RPMI7951 (cell line): ENCODE measurements around the gene NLRC5. TPM values are rescaled to one million over a fixed set of nuclear protein-coding genes. Genes with fewer than 3 reads are reported as not detected.
"Not testable (repeated sequence)": the region's sequence is repeated elsewhere in the genome, so short reads cannot be mapped to it uniquely, and the experiment has no call there.

Source experiments
- DNase-seq: peaks from one replicate; pipeline ENCODE4 v3.0.0-alpha.2; 2012; ENCODE audit warnings: low read depth
- total RNA-seq: library from RNA; depleted of rRNA; stranded (reverse); fragments of >200 nt; shearing (Covaris generic); gene quantifications from 2 replicates; pipeline ENCODE4 v1.2.3, GENCODE V29; 2014

NLRC5 gene
- total RNA-seq, 1 experiment from 2014 or later, result 15.0 TPM

- DNase-seq, result no peak
Observed at GRCh38 chr16:57048095-57048494, 58.7 kb downstream of the NLRC5 start.

GRCh38 chr16:57049678-57050077, 60.3 kb downstream of the NLRC5 start:
- DNase-seq, result no peak

- no peak for DNase-seq
Observed at GRCh38 chr16:57051696-57052228, 62.4 kb downstream of the NLRC5 start.

- DNase-seq, result no peak
Observed at GRCh38 chr16:57053206-57053605, 63.8 kb downstream of the NLRC5 start.

DNA sequence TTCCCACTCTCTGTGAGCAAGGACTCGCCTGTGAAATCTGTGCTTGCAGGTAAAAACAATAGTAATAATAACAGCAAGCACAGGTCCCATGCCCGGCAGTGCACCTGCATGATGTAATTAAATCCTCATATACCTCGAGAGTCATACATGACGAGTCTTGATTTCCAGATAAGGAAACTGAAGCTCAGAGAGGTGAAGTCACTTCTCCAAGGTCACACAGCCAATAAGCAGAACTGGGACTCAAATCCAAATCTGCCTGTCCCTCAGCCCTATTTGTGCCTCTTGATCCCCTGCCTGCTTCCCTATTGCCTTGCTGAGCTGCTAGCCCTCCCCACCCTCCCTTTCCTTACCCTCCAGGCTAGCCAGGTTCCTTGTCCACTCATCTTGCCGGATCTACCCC, 65.0 kb downstream of the NLRC5 start:
- DNase-seq, result no peak

DNA sequence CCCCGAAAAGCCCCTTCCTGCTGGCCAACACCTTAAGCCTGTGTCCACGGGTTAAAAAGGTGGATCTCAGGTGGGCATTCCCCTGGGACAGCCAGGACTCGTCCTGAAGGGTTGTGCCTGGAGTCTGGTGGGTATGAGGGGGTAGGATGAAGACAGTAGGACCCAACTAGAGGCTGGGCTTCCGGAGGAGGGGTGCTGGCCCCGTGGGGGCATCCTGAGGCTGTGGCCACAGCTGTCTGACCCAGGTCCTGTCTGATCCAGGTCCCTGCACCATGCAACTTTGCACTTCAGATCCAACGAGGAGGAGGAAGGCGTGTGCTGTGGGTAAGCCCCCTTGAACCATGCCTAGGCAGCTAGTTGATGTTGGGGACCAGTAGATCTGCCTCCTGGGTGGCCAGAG, 65.4 kb downstream of the NLRC5 start:
- no peak for DNase-seq

DNA sequence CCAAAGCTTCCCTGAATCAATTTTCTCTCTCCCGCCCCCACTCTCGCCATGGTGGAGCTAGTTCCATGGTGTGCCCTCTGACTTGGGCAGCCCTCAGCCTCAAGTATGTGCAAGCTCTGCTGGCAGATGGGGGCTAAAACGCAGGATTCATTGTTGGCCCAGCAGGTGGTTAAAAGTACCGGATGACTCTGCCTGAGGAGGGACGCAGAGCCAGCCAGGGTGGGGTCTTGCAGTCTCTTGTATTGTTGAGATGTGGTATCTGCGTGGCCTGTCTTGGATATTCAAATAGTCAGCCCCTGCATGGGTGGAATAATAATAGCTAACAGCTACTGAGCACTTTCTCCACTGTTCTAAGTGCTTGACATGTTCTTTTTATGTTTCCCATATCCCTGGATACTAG, 66.3 kb downstream of the NLRC5 start:
- no peak for DNase-seq

GRCh38 chr16:57058291-57058861, 69.0 kb downstream of the NLRC5 start:
- DNase-seq, result no peak

DNA sequence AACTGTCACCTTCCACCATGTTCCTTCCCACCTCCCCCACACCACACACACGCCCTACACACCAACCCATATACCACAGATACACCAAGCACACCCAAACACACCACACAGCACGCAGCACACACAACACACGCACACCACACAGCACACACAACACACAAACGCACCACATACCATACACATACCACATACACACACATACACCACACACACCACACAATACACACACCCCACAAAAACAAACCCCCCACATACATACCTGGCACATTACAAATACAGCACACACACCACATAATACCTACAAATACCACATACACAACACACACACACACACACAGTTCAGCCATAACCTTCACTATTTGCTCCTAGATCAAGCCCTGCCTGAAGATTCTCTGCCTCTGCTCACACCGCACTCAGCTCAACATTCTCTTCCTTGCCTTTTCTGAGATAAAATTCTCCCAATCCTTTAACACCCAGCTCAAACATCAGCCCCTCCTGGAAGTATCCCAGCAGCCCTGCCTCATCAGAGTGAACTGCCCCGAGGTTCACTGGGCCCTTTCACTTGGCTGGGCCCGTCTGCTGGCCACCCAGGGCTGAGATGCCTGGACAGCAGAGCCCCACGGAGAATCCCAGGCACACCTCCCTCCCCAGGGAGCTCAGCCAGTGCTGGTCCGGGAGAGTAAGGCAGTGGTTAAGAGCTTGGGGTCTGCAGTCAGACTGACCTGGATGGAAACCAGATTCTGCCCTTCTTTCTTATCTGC, 71.1 kb downstream of the NLRC5 start:
- DNase-seq, result no peak

DNA sequence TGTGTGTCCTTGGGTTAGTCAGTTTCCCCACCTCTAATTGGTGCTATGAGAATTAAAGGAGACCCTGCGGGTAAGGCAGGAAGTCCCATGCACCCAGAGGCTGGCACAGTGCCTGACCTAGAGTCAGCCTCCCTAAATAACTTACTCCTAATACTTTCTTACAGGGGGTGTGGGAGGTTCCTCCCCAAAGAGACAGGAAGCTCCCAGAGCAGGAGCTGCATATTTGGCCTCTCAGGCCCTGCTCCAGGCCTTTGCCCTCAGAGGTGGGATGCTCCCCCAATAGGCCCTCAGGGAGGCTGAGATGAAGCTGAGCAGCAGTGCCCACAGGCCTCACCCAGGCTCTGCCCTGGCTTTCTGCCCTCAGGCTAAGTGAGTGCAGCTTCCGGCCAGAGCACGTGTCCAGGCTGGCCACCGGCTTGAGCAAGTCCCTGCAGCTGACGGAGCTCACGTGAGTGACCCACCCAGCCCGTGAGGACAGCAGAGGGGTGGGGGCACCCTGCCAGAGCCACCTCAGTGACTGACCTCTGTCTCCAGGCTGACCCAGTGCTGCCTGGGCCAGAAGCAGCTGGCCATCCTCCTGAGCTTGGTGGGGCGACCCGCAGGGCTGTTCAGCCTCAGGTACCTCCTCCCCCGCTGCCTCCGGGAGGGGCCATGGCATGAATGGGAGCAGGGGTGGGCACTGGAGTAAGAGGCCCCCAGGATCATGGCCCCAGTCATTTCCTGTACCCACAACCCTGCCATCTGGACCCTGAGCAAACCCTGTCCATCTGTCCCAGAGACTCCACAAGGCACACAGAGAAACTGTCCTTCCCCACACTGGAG, 71.9 kb downstream of the NLRC5 start:
- peak; percentile 89 for DNase-seq

GRCh38 chr16:57062329-57062728, 73.0 kb downstream of the NLRC5 start:
- no peak for DNase-seq

- DNase-seq, result not testable (repeated sequence)
Observed at GRCh38 chr16:57063189-57063588, 73.8 kb downstream of the NLRC5 start.

DNA sequence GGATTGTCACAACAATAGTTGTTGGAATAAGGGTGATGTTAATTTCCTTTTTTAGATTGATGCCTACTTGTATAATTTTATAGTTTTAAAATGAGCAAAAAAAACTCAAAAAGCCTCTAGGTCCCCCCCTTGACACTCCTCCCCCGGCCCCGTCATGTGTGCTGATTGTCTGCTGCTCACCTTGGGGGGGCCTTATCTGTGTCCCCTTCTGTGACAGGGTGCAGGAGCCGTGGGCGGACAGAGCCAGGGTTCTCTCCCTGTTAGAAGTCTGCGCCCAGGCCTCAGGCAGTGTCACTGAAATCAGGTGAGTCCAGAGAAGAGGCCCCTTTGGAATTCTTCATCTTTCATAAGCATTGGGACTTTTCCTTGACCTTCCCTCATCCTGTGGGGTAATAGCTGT, 75.6 kb downstream of the NLRC5 start:
- DNase-seq, result no peak

DNA sequence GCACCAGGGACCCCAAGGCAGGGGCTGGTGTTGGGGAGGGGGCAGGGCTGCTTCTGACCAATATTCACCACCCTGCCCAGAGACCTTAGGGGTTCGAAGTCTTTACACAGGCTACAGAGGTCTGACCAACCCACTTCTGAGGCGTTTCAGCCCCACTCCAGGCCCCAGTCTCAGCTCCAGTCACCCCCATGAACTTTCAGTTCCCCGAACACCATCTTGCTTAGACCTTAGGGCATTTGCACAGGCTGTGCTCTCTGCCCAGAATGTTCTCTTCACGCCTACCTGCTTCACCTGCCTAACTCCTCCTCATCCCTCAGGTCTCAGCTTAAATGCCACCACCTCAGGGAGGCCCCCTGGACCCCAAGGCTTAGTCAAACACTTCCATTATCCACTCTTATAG, 77.3 kb downstream of the NLRC5 start:
- no peak for DNase-seq

DNA sequence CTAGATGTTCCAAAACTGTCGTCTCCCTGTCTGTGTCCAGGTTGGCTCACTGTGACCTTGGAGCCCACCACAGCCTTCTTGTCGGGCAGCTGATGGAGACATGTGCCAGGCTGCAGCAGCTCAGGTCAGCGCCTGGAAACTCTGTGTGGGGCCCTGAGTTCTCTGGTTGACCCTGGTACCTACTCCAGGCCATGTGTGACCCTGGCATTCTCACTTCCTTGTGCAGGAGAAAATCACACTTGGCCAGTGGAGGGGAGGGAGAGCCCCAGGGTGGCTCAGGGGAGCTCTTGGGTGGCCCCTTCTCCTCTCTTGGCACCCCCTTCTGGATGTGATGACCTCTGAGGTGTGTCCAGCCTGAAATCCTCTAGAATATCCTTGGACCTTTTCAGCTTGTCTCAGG, 78.0 kb downstream of the NLRC5 start:
- no peak for DNase-seq

- no peak for DNase-seq
Observed at GRCh38 chr16:57069053-57069452, 79.7 kb downstream of the NLRC5 start.

DNA sequence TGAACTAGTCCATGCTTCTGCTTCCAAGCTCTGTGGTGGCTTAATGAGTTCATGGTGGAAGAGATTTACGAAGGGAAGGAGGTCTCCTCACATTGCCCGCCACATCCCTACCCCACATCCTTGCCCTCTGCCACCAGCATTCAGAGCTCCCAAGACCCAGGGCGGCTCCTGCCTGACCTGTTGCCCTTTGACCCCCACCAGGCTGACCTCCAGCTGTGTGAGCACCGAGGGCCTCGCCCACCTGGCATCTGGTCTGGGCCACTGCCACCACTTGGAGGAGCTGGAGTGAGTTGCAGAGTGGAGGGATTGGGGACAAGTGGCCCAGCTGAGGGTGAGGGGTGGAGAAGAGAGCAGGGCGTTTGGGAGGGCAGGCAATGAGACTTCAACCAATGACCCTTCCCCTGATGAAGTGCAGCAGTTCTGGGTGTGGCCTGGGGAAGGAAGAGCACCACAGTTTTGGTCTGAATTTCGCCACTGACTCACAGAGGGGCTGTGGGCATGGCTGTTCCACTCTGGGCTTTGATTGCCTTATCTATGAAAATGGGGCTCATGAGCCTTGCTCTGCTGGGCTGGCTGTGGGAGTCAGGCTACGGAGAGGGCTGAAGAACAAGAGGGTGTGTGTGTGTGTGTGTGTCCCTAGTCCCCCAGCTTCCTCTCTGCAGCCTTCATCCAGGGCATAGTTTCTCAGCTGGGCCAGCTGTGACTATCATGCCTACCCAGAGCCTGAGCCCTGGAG, 80.4 kb downstream of the NLRC5 start:
- DNase-seq, result no peak

DNA sequence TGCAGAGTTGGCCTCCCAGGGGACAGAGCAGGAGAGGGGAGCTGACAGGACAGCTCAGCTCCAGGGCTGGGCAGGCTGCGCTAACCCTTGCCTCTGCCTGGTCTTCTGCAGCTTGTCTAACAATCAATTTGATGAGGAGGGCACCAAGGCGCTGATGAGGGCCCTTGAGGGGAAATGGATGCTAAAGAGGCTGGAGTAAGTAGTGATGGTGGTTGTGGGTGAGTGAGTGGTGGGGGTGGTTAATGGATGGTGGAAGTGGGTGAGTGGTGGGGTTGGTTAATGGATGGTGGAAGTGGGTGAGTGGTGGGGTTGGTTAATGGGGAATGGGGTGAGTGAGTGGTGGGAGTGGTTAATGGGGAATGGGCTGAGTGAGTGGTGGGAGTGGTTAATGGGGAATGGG, 81.1 kb downstream of the NLRC5 start:
- no peak for DNase-seq

GRCh38 chr16:57071081-57071732, 81.8 kb downstream of the NLRC5 start:
- DNase-seq, result not testable (repeated sequence)

- DNase-seq, result peak; percentile 65
Observed at GRCh38 chr16:57071831-57072582, 82.7 kb downstream of the NLRC5 start.
